Right ventricle myocardium inferior (tissue), 1 donor: ENCODE data around the gene IFNLR1. TPM values are rescaled to one million over a fixed set of nuclear protein-coding genes. Genes with fewer than 3 reads are reported as not detected.

Experiments used
- ATAC-seq: fragments of 200-7000 bp; cut with Tn5 transposase; one replicate; pipeline ENCODE4 v1.9.1; 2020; ENCODE audit warnings: mild to moderate bottlenecking, moderate library complexity
- DNase-seq: peaks from one replicate; pipeline ENCODE4 v3.0.0; 2021; ENCODE audit errors: missing footprints
- intact Hi-C: fragments of 100-400 bp; cut with DNase I; formaldehyde crosslinking; loops from one replicate; pipeline ENCODE4 v1.11.0; 2022
- total RNA-seq: library from RNA; stranded (reverse); fragmentation: NEBNext Ultra II Directional; extraction: Animal tissue kit (Norgen Biotek cat#: 25700); gene quantifications from one replicate; pipeline ENCODE4 v1.2.1, GENCODE V29; 2021
- donor health status: DM: no; HTN: yes; CAD: no; lungs with severe emphysema.

IFNLR1 gene
- total RNA-seq, 1 donor from 2014 or later: 2.8 TPM

GRCh38 chr1:24117132-24117531, 70.0 kb downstream of the IFNLR1 start:
- DNase-seq (no peak), ATAC-seq (no peak)
- intact Hi-C loops: no loop called here

DNA sequence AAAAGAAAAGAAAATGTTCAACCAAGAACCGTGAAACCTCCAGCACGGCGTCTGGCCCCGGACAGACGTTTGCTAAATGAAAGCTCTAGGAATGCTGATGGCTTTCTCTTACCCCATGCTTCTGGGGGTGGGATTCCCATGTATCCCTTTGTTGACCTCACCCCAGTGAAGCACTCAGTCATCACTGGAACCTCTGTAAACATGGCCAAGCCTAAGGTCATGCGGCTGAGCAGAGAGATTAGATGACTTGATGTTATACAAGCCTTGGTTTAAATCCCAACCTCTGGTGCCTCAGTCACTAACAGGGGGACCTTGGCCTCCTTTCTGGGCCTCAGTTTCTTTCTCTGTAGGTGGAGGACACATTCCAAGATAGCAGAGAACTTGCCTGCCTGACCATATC, 72.3 kb downstream of the IFNLR1 start:
- intact Hi-C loops: loop anchor here (5.0 kb wide), 1 partner anchor 157 kb away; the partner anchor contains the start of gene PNRC2
- ATAC-seq (no peak), DNase-seq (no peak)

DNA sequence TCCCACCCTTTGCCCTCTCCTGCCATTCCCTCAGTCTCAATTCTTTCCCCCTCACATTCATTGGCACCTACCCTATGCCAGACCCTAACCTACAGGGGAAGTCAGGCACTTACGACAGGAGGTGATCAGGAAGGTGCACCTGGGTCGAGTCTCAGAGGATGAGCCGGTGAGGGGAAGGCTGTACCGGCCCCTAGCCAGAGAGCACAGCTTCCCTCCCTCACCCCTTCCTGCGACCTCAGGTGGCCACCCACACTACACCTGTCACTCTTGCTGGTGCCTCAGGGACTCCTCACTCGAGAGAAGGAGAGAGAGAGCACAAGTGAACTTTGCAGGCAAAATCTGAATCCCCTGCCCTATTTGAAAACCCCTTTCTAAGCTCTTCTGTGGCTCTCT, 73.5 kb downstream of the IFNLR1 start:
- ATAC-seq (no peak), DNase-seq (no peak)
- intact Hi-C loops: loop anchor here (5.0 kb wide), 1 partner anchor 156 kb away; the partner anchor contains the start of gene PNRC2

DNA sequence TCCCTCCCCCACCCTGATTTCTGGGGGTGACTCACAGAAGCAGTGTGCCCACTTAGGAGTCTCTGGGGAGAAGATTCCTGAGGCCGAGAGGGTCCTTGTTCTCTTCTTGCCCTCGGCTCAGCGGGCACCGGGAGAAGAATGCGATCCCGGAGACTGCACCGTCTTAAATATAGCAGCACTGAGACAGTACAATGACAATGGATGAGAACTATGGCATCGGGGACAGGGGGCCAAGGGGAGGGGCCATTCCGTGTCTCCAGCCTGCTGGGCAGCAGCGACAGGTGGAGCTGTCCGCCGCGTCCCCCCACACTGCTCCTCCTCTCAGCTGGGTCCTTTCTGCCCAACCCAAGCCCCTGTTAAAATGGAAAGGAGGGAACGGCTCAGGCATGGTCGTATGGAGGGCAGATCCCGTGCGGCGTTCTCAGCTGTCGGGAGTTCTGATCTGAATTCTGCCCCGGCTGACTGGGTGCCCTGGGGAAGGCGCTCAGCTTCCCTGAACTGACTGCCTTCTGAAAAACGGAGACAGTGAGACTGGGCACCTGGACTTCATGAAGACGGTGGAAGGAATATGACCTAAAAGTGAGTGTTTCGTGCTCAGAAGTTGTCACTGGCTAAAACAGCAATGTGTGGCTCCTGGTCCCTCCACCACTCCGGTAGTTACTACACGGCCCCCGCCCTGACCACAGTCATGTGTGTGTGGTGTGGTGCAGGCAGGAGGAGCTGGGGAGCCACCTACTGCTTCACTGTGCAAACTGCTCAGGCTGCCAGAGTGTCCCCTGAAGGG, 74.9 kb downstream of the IFNLR1 start, which contains the start of gene MYOM3:
Gene MYOM3 (minus strand): TSS at position 140 of the 784 bp plus-strand sequence. CDS start 3,499 bp downstream, outside the sequence.
- intact Hi-C loops: loop anchor here (1.0 to 5.0 kb wide), 2 partner anchors 41 to 155 kb away; partner anchors contain the start of gene PNRC2
- ATAC-seq: peak; percentile 74
- DNase-seq: no peak

DNA sequence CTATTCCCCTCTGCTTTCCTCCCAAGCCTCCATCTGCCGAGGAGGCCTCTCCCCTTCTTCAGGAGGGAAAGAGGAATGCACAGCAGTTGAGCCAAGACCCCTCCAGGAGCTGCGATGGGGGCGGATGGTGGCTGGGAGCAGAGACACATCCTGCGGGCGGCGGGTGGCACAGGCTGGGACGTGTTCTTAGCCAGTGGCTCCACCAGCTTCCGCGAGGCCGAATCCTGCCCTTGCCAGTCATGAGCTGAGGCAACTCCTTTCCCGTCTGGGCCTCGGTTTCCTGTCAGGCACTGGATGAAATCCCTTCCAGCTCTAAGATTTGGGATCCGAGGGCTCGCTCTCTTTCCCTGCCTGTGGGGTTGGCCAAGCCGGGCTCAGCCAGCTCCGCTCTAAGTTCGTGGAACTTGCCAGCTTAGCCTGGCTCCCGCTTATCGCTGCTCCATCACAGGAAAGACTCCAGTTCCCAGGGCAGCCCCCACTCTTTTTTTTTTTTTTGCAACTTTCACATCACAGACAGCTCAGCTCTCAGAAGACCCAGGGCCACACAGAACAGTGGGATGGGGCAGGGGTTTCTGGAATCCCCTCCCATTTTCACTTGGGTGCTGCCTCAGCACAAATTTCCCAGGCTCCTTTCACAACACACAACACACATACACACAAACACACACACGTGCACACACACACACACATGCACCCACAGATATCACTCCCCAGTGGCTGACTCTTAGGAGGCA, 75.7 kb downstream of the IFNLR1 start:
- DNase-seq (no peak), ATAC-seq (peak; percentile 8)
- intact Hi-C loops: loop anchor here (5.0 kb wide), 1 partner anchor 154 kb away; the partner anchor contains the start of gene PNRC2

- peak; percentile 86 for DNase-seq
- intact Hi-C loops: loop anchor here (5.0 kb wide), 1 partner anchor 153 kb away; the partner anchor contains the start of gene PNRC2
- peak; percentile 64 for ATAC-seq
Measured at GRCh38 chr1:24110642-24111261, 76.3 kb downstream of the IFNLR1 start.

DNA sequence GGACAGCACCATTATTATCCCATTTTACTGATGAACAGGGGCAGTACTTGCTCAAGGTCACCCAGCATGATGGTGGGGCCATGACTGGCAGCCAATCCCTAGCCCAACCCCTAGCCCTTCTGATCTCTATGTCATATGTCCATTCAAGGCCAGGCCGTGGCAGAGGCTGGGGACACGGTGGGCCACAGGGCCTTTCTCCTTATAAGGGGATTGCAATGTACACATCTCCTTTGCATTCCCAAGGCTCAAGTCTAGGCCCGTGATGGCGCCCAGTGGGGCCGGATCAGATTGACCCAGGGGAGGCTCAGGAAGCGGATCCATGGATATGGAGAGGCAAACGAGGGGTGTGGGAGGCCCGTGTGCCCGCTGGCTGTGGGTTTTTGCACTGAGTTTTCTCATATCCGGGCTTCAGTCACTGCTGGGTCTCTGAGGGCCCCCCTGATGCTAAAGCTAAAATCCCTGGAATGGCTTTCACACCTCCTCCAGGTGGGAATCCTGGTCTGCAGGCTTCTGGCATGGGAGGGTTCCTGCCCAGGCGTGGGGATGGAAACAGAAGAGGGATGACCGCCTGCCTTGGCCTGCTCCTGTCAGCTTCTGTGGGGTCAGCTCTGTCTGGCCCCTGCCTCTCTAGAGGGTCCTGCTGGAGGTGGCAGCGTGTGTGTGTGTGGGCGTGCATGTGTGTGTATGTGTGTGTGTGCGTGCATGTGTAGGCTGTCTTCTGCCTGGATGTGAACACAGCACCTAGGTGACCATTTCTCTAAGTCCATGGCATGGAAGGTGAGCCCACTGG, 77.2 kb downstream of the IFNLR1 start:
- ATAC-seq: no peak
- intact Hi-C loops: loop anchor here (5.0 kb wide), 1 partner anchor 153 kb away; the partner anchor contains the start of gene PNRC2
- DNase-seq: no peak

- intact Hi-C loops: no loop called here
- no peak for DNase-seq
Measured at GRCh38 chr1:24109166-24109483, 78.0 kb downstream of the IFNLR1 start.

DNA sequence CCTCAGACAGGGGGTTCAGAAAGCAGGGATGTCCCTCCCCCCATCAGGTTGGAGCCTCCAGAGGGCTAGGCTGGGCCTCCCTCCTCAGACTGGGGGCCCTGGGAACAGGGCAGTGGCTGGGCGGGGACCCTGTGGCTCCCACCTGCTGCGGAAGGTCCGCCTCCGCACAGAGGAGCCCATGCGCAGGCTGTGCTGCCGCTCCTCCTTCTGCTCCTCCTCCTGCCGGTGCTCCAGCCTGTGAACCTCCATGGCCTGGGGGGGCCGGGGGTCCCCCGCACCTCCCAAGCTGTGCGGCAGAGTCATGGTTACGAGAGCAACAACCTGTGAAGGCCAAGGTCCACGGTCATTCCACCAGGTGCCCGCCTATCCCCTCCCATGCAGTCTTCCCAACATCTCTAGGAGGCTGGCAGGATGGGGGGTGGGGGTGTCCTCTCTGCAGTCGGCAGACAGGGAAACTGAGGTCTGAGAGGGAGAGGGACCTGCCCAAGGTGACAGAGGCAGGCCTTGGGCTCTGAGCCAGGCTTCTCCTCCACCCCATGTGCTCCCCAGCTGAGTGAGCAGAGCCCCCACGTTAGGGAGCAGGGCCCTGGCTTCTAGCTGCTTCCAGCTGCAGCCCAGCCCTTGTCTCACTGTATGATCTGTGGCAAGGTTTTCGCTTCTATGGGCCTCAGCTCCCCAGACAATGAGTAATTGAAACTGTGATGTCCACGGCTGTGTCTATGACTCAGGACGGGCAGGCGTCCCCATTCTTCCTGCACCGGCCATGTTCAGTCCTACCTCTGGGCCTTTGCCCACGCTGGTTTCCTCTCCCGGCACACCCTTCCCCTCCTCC, 78.5 kb downstream of the IFNLR1 start:
- intact Hi-C loops: no loop called here
- no peak for ATAC-seq
- no peak for DNase-seq

More at GRCh38 chr1:24109166-24109483, 78.0 kb downstream of the IFNLR1 start:
- ATAC-seq: no peak

GRCh38 chr1:24107462-24108138, 79.5 kb downstream of the IFNLR1 start:
- intact Hi-C loops: no loop called here
- DNase-seq: no peak
- no peak for ATAC-seq

DNA sequence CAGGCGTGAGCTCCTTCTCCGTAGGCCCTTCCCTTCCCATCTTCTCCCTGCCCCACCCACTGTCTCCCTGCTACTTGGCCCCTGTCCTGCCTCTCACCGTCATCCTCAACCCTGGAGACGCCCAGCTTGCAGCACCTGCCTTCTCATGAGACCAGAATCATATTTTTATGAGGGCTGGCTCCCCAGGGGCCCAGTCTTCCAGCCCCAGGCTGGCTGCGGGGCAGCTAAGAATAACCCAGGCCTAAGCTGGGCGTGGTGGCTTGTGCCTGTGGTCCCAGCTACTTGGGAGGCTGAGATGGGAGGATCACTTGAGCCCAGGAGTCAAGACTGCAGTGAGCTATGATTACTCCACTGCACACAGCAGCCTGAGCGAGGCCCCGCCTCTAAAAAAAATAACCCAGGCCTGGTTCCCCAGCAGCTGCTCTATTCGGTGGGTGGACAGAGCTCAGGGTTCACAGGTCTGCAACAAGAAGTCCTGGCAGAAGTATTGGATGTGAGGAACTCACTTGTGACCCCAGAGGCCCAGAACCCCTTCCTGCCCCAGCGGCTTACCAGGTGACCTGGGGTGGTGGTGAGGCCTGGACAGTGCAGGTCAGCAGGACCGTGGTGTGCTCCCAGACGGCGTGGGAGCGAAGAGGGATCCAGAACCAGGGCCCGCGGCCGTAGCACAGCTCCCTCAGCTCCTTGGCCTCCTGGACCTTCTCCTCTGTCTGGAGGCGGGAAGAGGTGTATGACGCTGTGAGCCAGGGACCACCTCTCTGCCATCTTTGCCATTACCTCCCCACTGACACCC, 81.5 kb downstream of the IFNLR1 start:
- intact Hi-C loops: no loop called here
- ATAC-seq: no peak
- DNase-seq: no peak

DNA sequence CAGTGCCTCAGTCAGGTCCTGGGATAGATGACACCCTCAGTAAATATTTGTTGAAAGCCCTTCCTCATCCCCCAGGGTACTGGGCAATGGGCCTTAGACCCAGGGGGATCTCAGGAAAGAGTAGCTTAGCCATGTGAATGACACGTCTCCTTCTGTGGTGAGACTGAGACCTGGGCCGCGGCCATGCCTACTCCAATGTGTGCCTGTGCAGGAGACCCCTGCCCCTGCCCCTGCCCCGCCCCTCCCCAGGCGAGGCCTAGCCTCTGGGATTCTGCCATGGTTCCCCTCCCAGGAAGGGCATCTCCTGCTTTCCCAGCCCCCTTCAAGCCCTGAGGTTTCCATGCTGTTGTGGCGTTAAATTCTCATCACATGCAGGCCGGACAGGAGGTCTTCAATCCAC, 82.2 kb downstream of the IFNLR1 start:
- no peak for DNase-seq
- ATAC-seq: no peak
- intact Hi-C loops: no loop called here

Other genes starting within 250 kb of the IFNLR1 start
- gene PNRC2, start 227.5 kb downstream of the IFNLR1 start, total RNA-seq: 85.8 TPM
- 51.9 TPM for gene SRSF10, start 207.0 kb downstream of the IFNLR1 start, total RNA-seq
- gene MYOM3, start 75.2 kb downstream of the IFNLR1 start, total RNA-seq: 403 TPM
- gene IL22RA1, start 44.1 kb downstream of the IFNLR1 start, total RNA-seq: 0.24 TPM
- gene GRHL3, start 132.1 kb upstream of the IFNLR1 start, total RNA-seq: not detected
- gene STPG1, start 226.5 kb upstream of the IFNLR1 start, total RNA-seq: 6.8 TPM
- 30.9 TPM for gene NIPAL3, start 228.5 kb upstream of the IFNLR1 start, total RNA-seq